Fibroblast of the aortic adventitia (primary cell): ENCODE data around the gene GPR139. TPM values are rescaled to one million over a fixed set of nuclear protein-coding genes. Genes with fewer than 3 reads are reported as not detected.

Experiments
- DNase-seq: peaks from one replicate; pipeline ENCODE4 v3.0.0-alpha.2; 2010; ENCODE audit warnings: low read depth
- H3K4me3 ChIP-seq: 2 replicates; pipeline ENCODE4 v1.5.1; 2011; ENCODE audit warnings: low read depth, mild to moderate bottlenecking, control low read depth, low read length, moderate library complexity
- CTCF ChIP-seq: IDR thresholded peaks from 2 replicates; pipeline ENCODE4 v1.5.1; 2011; ENCODE audit warnings: mild to moderate bottlenecking, low read length, control low read depth, inconsistent platforms; ENCODE audit not compliant: insufficient read depth
- total RNA-seq: library from RNA; depleted of rRNA; stranded (reverse); fragments of >200 nt; gene quantifications from 2 replicates; pipeline ENCODE4 v1.2.3, GENCODE V29; 2012; ENCODE audit warnings: low replicate concordance

GPR139 gene
- total RNA-seq, 1 donor = not detected

GRCh38 chr16:19997264-19997663, 76.4 kb downstream of the GPR139 start:
- no peak overlapping the region for H3K4me3 ChIP-seq
- no peak for TF ChIP-seq CTCF
- DNase-seq = no peak

- TF ChIP-seq CTCF = no peak
- no peak for DNase-seq
- H3K4me3 ChIP-seq = no peak overlapping the region
These were observed 79.1 kb downstream of the GPR139 start for GRCh38 chr16:19994466-19995170.

GRCh38 chr16:19991614-19992013, 82.1 kb downstream of the GPR139 start:
- H3K4me3 ChIP-seq = no peak overlapping the region
- no peak for DNase-seq
- no peak for TF ChIP-seq CTCF

- DNase-seq = no peak
- no peak overlapping the region for H3K4me3 ChIP-seq
- TF ChIP-seq CTCF = no peak
These were observed 89.6 kb downstream of the GPR139 start for GRCh38 chr16:19984135-19984534.

Other genes starting within 250 kb of the GPR139 start
- 20.2 and 47.4 TPM in 2 replicates for gene GPRC5B, start 189.0 kb downstream of the GPR139 start, total RNA-seq